Activated CD4-positive, alpha-beta T cell treated with anti-CD3 and anti-CD28 coated beads, Interleukin-2, Interleukin-4, amounts not matched to agents 100 ng/mL and 50 ng/mL, durations not matched to agents 16 hours and 8 hours (primary cell): ENCODE results near the gene SVBP.

Source experiments
- DNase-seq: peaks from one replicate; pipeline ENCODE4 v3.0.0-alpha.2; 2020; ENCODE audit warnings: low spot score

The SVBP gene

DNA sequence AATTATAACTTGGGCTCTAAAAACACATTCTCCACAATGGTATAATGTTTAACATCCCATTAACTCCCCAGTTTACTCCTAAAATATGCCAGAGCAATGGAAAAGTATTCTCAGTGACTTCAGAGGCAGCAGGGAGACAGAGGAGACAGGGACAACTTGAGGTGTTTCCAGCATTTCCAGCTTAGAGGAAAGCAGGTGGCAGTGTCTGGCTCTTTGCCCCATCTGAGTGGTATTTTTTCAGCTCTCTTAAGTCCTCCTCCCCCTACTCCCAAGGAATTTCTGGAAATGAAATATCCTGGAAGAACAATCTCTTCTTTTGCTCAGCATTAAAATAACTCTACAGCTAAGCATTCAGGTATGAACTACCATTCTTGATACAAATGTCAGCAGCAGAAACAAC is 11.0 kb downstream of the SVBP start:
- no peak for DNase-seq

GRCh38 chr1:42801832-42802473 is 15.2 kb downstream of the SVBP start:
- no peak for DNase-seq

- no peak for DNase-seq
These were observed 19.2 kb downstream of the SVBP start for GRCh38 chr1:42797979-42798378.

DNA sequence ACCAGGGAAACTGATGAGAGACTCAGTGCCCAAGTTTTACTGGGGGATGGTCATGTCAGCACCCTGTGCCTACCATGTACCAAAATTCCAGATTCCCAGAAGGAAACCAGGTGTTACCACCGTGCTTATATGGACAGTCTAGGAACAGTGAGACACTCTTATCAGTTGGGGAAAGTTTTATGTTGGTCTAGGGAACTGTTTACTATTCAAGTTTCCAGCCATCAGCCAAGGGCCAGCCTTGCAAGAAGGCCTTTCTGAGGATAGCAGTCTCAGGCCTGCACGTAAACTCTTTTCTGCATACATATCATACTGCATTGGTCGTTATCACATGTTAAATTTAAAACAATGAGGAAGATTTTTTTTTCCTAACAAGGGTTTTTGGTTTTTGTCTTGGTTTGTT is 19.8 kb downstream of the SVBP start:
- DNase-seq, result no peak

DNA sequence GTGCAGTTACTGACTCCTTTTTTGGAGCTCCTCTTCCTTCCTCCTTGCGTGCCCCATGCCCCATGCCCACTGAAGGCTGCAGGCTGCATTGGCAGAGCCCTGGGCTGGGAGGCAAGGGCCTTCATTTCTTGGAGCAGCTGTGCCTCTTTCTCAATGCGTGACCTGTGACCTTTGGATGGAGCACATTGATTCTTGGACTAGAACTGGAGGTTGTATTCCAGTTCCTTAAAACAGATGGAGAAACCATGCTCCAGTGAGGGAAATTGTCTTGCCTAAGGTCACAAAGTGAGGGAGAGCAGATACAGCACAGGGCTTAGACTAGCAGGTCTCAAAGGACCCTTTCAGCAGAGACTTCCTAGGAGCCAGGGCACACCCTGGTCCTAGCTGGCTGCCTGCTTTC is 23.4 kb downstream of the SVBP start:
- DNase-seq, result no peak

GRCh38 chr1:42788021-42788420 is 29.2 kb downstream of the SVBP start:
- no peak for DNase-seq

GRCh38 chr1:42786097-42786496 is 31.1 kb downstream of the SVBP start:
- DNase-seq, result no peak

- DNase-seq, result peak; percentile 34
These were observed 32.1 kb downstream of the SVBP start, which contains the start of gene TMEM269 for GRCh38 chr1:42784946-42785693. TMEM269 (plus strand) TSS chr1:42784991; CDS start chr1:42789894, 4,903 bp downstream.

DNA sequence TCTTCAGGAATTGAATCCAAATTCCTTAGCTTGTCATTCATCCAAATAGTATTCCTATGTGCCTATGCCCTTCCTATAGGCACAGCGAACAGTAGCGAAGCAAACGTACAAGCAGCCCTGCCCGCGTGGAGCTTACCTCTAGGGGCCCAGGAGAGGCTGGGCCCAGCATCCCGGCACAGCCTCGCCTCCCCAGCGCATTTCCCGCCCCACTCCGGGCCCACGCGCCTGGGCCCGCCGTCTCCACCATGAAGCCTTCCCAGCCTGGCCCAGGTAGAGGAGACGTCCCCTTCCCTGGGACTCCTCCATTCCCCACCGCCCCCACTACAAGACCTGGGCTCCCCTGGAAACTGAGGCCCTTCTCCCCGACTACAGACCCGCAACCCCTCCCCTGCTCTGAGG is 32.7 kb downstream of the SVBP start:
- no peak for DNase-seq

DNA sequence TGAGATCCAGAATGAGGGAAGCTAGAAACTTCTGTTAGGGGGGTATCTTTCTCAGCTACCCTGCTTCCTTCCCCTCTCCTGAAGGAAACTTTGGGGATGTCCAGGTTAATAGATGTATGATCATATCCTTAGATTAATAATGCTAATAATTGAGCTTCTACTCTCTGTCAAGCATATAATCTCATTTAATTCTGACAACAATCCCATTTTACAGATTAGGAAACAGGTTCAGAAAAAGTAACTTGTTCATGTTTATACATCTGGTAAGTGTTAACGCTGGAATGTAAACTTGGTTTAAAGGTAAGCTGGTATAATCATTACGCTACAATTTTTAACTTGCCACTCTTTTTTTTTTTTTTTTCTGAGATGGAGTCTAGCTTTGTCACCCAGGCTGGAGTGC is 34.1 kb downstream of the SVBP start:
- no peak for DNase-seq

DNA sequence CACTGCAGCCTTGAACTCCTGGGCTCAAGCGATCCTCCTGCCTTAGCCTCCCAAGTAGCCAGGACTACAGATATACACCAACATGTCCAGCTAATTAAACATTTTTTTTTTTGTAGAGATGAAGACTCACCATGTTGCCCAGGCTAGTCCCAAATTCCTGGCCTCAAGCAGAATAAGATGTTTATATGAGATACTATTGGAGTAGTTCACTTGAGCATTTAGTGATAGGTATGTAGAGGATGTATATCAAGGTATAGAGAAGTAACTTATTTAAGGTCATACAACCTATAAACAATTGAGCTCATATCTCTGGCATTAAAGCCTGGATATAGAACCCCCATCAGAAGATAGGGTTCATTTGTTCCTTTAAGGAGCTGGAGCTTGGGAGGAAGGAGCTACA is 37.0 kb downstream of the SVBP start:
- DNase-seq, result no peak

- peak; percentile 20 for DNase-seq
These were observed 37.5 kb downstream of the SVBP start for GRCh38 chr1:42779725-42780124.

GRCh38 chr1:42777852-42778251 is 39.3 kb downstream of the SVBP start:
- DNase-seq, result peak; percentile 25

GRCh38 chr1:42776502-42776901 is 40.7 kb downstream of the SVBP start:
- no peak for DNase-seq

DNA sequence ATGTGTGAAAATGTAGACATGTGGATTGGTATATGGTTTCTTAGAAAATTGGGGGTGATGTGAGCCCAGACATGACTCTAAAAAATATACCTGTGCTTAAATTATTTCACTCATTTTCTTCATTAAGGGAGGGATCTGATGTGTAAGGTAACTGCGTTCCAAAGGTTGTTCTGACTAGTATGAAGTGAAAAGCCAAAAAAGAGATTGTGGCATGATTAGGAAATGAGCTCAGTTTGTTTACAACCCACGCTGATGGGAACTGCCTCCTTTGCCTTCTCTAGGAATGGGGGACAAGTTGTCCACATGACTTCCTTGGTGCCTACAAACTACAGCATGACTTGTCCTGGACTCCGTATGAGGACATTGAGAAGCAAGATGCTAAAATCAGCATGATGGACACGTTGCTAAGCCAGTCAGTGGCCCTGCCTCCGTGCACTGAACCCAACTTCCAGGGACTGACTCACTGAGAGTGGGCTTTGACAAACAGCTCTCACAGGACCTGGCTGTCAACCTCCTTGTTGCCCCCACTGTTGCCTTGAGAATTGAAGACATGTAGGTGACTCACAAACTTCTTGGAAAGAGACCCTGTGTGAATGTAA is 42.2 kb downstream of the SVBP start:
- DNase-seq, result no peak

GRCh38 chr1:42773420-42773819 is 43.8 kb downstream of the SVBP start:
- no peak for DNase-seq

- no peak for DNase-seq
These were observed 47.4 kb downstream of the SVBP start for GRCh38 chr1:42769811-42770210.

DNA sequence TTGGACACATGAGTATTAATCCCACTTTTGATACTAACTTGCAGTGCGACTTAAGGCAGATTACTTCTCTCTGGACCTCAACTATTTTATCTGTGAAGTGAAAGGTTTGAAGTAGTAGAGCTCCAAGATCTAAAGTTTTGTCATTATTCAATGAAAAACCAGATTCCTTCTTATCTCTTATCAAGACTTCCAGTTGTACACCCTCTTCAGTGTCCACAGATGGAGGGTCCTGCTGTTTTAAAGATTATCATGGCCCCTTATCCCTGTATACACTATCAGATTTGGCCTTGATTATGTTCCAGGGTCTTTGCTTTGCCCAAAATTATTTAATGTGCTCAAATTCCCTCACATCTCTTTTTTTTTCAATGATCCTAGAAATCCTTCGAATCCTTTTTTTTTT is 49.0 kb downstream of the SVBP start:
- DNase-seq, result no peak

- peak; percentile 22 for DNase-seq
These were observed 49.6 kb downstream of the SVBP start for GRCh38 chr1:42767510-42768000.

DNA sequence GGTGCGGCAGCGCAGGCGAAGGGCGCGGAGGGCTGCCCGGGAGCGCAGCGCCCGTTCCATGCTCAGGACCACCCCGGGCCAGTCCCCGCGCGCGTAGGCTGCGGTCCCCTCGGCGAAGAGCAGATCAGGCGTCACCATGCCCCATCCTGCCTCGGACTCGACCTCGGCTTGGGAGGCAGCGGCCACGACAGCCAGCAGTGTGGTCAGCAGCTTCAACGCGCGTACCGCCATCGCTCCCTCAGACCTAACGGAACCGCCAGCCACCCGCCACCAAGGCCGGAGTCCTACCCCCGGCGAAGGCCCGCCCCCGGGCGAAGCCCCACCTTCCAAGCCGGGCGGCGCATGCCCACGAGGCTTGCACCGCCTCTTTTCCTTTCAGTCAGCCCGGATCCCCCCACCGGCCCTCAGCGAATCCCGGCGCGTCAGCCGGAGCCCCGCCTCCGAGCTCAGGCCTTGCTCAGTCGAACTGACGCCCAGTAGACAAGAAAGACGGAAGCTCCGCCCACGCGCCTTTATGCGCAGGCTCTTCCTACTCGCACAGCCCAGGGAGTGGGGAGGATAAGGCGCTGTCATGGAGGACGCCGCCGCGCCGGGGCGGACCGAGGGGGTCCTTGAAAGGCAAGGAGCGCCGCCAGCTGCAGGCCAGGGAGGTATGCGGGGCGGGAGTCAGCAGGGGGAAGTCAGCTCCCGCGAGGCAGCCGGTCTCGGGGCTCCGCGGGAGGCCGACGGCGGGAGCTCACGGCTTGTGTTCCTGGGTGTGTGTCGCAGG is 50.3 kb downstream of the SVBP start, which contains the start of the genes C1orf50 and P3H1:
TSS of gene C1orf50 (plus strand) at position 509 of the 769 bp plus-strand sequence. CDS start at position 572, 63 bp downstream.
TSS of gene P3H1 (minus strand) at position 288 of the 769 bp plus-strand sequence. CDS start at position 231, 57 bp downstream.
- DNase-seq, result peak; percentile 100

DNA sequence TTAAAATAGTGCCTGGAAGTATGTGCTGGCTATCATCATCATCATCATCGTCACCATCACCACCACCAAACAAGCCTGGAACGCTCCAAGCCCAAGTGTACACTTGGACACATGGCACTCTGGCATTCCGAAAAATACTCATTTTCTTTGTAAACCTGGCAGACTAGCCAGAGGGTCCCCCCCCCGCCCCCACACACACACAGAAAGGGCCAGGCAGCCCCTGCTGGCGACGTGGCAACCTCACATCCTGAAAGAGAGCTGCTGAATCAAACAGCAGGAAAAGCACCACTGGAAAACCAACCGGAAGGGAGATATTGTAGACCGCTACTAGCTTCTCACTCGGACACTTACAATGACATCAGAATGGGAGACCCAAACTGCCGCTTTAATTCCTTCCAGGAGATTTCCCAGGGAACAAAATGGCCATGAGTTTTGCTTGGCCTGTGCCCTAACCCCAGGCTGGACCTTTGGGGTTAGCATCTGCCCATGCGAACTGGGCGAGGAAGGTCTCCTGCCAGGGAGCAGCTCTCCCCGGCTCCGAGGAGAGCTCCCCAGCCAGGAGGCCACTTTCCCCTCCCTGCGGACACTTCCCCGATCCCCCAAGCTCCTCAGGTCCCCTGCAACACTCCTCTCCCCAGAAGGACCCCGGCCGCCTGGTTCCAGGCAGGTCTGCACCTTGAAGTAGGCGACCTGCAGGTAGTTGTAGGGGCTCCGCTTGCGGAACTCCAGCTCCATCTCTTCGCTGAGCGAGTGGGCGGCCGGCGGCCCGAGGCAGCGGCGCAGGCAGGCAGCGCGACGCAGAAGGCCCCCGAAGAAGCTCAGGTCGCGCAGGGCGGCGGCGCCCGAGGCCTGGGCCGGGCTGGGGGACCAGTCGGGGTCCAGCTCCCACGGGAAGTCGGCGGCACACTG is 51.1 kb downstream of the SVBP start:
- peak; percentile 31 for DNase-seq
